ENCODE data around the gene EPB41L3.

GRCh38 chr18:5554629-5555028 is 10.8 kb upstream of the EPB41L3 start:
- TF ChIP-seq, protein P1, sequence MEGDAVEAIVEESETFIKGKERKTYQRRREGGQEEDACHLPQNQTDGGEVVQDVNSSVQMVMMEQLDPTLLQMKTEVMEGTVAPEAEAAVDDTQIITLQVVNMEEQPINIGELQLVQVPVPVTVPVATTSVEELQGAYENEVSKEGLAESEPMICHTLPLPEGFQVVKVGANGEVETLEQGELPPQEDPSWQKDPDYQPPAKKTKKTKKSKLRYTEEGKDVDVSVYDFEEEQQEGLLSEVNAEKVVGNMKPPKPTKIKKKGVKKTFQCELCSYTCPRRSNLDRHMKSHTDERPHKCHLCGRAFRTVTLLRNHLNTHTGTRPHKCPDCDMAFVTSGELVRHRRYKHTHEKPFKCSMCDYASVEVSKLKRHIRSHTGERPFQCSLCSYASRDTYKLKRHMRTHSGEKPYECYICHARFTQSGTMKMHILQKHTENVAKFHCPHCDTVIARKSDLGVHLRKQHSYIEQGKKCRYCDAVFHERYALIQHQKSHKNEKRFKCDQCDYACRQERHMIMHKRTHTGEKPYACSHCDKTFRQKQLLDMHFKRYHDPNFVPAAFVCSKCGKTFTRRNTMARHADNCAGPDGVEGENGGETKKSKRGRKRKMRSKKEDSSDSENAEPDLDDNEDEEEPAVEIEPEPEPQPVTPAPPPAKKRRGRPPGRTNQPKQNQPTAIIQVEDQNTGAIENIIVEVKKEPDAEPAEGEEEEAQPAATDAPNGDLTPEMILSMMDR (IDR thresholded peaks at IDR 0.05) = no peak
- TF ChIP-seq POLR2AphosphoS5 (IDR thresholded peaks at IDR 0.05) (no peak), POLR2A (IDR thresholded peaks at IDR 0.05) (no peak)
